CD1c-positive myeloid dendritic cell (primary cell): ENCODE results near the gene EIF4EBP2.

Source experiments
- DNase-seq: peaks from one replicate; pipeline ENCODE4 v3.0.0-alpha.2; 2016; ENCODE audit errors: extremely low spot score

EIF4EBP2 gene

DNA sequence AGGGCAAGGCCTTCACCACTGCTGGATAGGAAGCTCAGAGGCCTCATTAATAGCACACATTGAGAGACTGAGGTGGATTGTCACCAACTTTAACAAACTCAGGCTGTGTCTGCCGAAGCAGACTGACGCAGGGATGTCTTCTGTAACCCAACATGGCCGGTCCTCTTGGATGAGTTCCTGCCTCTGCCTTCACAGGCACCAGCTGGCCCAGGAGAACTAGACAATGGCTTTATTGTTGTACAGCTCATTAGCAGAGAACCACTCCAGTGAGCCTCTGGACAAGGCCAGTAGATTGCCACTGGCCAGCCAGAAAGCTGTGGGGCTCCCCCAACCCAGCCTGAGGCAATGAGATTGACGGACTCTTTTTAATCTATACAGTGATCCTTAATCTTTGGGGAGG is 28.2 kb downstream of the EIF4EBP2 start:
- DNase-seq, result no peak

DNA sequence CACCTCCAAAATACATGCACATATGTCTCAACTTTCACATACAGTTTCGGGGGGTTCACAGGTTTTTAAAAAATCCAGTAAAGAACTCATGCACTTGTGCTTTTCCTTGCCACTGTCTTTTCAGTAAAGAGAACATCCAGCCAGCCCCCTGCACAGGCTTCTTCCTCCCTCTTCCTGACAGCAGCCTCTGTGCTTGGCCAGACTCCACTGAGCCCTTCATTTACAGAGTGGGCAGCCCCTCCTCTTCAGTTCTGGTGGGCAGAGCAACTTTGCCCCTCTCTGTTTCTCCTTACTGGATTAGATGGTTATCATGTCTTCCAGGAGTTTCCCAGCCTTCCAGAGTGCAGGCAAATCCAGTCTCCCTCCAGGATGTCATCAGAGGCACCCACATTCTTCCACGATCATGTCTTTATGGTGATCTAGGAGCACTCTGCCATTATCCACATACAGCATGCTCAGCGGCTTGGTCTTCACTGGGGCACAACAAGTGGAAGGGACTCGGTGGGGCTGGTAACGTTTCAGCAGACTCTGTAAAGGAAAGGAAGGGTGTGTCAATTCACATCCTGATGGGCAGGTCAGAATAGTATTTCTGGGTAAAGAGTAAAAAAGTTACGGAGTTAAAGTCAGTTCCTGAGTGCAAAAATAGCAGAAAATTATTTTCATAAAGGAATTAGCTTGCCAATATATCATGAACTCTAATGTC is 28.8 kb downstream of the EIF4EBP2 start:
- DNase-seq, result no peak

DNA sequence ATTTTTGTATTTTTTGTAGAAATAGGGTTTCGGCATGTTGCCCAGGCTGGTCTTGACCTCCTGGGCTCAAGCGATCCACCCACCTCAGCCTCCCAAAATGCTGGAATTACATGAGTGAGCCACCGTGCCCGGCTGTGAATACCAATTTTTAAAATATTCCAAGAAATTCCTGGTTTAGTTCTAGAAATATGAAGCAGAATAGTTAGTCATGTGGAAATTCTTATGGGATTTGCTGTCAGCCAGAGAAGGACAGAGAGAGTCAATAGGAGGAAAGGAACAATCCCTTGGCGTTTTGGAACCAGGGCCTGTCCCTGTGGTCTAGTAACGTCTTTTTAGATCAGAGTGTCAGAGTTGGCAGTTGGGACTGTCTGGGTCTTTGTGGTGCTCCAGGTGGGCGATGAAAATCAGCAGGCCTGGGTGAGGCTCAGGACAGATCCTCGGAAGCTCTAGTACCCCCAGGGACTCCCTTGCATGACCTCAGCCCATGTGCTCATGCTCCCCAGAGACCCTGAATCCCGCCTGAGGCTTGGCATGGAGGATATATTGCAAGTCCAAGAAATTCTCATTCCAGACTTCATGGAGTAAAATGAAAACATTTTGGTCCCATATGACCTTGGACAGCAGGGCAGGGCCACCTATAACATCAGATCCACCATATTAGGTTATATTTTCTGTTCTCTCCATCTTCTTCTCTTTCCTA is 29.8 kb downstream of the EIF4EBP2 start:
- no peak for DNase-seq

DNA sequence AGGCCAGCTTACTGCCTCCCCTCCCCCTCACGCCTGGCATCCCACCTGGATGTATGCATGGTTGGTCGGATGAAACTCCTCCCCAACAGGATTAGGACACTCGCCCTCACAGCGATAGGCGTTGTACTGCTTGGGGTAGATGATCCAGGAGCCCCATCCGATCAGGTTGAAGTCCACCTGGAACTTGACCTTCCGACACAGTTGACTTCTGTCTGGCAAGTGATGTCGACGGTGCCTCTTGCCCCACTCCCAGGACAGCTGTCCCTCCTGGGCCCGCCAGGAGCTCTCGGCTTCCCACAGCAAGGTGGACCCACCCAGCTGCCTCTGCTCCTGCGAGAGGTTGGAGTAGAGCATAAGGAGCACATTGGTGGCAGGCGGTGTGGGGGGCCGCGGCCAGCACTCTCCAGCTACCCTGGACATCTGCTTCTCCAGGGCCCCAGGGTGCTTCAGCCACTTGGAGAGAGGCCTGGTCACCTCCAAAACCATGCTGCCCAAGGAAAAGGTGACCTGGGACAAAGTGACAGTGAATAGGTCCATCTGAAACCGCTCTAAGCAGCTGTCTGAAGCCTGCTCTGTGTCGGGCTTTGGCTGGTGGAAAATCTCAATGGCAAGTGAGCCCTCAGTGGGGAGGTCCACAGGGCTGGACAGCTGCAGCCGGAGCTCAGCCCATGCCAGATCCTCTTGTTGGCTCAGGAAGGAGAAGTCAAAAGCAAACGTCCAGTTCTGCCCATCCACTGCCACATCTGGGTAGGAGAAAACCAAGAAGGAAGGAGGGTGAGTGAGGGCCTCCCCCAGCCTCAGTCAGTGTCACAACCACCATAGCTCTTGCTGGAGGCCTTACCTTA is 31.5 kb downstream of the EIF4EBP2 start:
- no peak for DNase-seq

DNA sequence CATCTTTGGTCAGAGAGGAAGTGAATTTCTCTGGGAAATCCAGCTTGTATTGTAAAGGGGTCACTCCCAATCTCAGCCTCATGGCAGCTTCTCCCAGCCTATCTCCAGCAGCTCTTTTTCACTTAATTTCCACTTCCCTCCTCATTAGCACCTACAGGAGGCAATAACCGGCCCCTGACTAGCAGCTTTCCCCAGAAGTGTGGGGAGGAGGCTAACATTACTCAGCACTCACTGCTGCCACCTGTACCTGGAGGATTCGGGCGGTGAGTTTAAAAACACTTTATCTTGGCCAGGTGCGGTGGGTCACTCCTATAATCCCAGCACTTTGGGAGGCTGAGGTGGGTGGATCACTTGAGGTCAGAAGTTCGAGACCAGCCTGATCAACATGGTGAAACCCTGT is 33.8 kb downstream of the EIF4EBP2 start:
- no peak for DNase-seq

DNA sequence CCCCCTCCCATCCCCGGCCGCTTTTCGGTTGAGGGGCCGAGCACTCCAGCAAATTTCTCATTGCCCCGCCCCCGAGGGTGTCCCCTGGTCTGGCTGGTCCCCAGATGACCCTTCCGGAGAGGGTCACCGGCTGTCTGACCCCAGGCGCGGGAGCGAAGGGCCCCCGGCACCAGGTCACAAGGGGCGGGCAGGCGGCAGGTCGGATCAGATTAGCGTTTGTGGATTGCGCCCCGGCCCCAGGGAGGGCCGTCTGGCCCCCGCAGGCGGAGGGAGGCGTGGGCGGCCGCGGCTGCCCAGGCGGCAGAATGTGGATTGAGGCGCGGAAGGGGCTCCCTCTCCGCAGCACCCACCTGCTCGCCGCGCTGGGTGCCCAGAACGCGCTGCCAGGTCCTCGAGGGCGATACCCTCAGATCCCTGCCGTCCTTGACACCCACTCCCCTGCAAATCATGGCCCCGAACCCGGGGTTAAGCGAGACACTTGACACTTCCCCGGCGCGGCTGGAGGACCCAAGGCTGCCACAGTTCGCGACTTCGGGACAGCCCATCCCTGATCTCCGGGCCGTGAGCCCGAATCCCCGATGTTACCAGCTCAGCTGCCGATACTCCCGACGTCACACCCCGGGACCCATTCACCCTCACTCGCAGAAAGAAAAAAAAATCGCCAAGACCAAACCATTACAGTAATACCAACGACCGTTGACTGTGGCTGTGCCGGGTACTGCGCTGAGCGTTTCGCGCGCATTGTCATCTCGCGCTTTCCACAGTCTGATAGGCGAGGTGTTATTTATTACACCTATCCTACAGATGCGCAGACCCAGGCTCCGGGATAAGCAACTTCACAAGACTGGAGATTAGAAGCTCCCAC is 36.6 kb downstream of the EIF4EBP2 start:
- DNase-seq, result no peak

DNA sequence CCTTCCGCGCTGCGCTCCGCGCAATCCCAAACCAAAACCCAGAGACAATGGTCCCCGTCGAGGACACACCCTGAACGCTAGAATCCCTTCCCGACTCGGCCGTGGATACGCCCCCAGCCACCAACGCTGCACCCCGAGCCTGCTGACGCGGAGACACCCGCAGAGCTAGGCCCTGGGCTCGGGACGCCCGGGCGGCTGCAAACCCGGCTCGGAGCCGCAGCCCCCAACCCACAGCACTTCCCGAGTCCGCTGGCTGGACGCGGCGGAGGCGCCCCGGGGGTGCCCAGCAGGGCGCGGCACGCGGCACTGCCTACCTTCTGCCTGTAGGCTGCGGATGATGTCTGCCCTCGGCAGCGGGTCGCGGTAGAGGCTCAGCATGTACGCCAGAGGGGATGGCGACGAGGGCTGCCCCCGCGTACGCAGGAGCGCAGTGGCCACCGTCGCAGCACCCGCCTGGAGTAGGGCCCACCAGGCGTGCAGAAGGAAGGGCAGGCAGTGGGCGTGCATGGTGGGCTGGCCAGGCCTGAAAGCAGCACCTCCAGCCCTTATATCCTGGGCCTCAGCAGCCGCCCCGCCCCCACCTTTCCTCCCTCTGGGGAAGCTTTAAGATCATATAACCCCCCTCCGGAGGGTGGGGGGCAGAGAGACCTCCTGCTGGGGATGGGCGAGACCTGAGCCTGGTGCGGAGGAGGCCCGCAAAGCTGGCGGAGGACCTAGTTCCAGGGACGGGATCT is 37.4 kb downstream of the EIF4EBP2 start, which contains the start of gene NODAL:
TSS of gene NODAL (minus strand) at position 521 of the 734 bp plus-strand sequence. CDS start at position 507, 14 bp downstream.
- no peak for DNase-seq

DNA sequence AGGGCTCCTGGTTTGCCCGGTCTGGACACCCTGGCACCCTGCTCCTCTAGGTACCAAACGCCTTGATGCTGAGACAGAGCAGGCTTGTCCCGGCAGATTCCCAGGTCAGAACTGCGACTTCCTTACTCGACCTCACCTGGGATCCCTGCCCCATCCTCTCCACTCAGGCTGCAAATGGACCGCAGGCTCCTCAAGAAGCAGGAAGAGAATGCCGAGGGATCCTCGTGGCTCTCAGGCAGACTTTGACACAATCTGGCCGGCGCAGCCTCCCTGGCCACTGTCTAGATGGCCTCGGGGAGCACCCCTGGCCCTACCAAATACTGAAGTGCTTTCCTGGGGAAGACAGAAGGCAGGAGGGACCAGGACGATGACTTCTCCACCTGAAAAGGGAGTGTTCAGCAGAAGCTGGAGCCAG is 38.0 kb downstream of the EIF4EBP2 start:
- no peak for DNase-seq

DNA sequence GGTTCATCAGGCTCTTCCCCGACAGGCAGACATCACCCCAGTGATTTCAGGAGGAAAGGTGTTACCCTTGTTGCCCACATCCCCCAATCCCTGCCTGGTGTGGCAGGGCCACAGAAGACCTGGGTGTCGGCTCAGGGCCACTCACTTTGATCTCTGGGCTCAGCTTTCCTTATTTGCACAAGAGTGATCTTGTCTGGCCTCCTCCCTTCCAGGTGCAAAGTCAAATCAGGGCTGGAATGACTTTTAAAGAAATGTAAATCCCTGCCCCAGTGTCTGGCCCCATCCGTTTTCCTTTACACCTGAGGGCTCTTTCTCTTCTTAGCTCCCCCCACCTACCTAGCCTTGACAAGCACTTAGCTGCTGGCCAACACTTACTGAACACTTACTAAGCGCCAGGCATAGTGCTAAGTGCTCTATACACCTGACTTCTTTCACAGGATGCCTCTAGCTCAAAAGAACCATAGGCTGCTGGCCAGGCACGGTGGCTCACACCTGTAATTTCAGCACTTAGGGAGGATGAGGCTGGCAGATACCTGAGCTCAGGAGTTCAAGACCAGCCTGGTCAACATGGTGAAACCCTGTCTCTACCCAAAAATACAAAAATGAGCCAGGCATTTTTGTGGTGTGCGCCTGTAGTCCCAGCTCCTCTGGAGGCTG is 38.5 kb downstream of the EIF4EBP2 start:
- DNase-seq, result no peak

DNA sequence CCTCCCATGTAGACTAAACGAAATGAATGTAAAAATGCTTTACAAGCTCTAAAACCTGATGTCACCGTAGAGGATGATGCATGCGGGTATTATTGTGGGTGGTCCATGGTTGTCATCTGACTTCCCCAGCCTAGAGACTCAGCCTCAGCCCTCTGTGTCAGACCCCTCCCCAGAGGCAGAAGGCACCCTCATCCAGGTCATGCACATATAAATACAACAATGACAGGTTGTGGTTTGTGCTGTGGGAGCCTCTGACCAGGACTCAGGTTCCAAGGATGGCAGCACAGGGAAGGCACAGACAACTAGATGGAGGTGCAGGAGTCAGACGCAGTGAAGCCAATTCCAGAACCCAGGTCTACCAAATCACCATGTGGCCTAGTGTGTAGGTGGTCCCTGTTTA is 40.8 kb downstream of the EIF4EBP2 start:
- DNase-seq, result no peak

DNA sequence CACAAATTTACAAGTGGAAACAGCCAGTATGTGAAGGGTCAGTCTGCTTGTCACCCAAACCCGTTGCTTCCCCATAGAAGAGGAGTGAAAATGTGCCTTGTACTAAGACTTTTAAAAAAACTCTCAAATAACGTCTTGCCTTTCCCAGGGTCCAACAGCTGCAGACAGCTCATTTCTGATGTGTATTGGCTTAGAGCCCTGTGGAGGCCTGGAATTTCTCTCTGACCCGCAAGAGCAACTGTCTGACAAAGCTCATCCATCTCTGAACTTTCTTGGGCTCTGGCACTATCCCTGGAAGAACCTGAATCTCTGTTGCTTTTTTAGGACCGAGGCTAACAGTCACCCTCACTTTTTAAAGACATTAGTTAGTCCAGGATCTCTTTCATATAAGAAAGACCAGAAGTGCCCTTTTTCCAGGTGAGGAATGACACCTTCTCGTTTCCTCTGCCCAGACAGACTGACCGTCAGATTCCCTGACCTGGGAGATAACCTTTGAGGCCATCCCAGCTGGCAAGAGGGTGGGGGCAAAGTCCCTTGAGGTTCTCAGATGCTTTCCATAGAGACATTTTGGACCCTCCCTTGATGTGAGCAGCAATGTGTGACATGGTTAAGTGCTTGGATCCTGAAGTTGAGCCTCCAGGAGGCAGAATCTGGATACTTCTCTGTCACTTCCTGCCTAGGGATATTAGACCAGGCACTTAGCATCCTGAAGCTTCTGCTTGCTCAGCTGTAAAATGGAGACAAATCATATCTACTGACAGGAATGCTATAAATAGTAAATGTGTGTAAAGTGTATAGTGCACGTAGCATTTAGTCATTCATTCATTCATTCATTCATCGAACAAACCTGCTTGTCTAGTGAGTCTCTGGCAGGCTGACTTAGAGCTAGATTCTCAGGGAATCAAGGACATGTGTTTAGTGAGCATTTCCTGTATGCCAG is 42.0 kb downstream of the EIF4EBP2 start:
- DNase-seq, result no peak

DNA sequence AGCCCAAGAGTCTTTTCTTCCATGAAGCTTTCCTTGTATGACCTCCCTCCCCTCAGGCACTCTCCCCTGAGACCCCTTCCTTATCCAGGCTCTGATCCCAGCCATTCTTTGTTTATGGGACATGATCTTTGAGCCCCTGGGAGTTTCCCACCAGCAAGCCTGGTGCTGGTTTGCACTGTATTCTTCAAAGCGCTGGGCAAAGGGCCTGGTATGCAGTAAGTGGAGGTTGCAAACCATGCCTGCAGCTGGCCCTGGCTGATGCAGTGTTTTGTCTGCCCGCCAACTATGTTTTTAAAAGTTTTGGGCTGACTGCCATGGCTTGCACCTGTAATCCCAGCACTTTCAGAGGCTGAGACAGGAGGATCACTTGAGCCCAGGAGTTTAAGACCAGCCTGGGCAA is 44.3 kb downstream of the EIF4EBP2 start:
- no peak for DNase-seq

DNA sequence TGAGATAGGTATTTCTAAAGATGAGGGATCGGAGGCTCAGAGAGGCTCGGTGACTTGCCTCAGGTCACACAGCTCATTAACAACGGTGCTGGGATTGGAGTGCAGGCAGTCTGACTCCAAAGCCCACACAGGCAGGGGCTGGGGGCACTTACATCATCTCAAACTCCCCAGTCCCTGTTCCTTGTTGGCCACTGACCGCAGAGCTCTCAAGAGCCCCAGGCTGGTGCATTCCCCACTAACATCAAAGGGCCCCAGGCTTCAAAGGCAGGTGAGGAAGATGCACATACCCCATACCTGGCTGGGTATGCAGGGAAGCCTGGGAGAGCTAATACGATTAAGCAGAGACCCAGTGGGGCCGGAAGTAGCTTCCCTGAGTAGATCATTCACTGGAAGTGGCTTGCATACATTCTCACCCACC is 51.3 kb downstream of the EIF4EBP2 start:
- DNase-seq, result no peak

DNA sequence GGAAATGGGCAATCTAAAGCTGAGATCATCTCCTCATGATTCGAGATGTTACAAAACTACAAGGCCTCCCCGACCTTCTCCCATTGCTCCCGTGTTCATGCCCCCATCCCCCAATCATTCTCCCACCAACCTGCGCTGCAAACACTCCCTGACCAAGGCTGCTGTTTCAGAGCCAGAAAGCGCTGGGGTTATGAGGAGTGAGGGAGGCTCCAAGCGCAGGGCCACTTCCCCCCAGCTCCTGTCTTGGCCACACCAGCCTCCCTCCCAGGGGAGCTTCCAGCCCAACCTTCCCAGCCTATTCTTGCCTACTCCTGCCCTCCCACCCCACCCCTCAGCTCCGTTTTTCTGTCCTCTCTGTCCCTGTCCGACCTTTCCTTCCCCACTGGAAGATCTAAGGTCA is 52.2 kb downstream of the EIF4EBP2 start:
- DNase-seq, result no peak

DNA sequence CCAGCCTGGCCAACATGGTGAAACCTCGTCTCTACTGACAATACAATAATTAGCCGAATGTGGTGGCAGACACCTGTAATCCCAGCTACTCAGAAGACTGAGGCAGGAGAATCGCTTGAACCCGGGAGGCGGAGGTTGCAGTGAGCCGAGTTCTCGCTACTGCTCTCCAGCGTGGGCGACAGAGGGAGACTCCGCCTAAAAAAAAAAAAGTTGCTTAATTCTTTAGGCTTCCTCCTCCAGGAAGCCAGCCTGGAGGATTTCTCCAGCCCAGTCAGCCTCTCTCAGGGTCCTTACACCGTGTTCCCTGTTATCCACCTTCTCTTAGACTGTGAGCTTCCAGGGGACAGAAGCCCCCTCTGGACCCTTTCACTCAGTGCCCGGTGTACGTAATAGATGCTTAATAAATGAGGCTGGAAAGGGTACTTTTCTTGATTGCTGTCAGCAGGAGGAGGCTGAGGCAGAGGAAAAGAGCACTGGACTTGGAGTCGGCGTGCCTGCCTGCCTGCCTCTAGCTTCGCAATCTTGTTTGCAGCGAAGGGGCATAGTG is 53.9 kb downstream of the EIF4EBP2 start:
- peak; percentile 65 for DNase-seq

DNA sequence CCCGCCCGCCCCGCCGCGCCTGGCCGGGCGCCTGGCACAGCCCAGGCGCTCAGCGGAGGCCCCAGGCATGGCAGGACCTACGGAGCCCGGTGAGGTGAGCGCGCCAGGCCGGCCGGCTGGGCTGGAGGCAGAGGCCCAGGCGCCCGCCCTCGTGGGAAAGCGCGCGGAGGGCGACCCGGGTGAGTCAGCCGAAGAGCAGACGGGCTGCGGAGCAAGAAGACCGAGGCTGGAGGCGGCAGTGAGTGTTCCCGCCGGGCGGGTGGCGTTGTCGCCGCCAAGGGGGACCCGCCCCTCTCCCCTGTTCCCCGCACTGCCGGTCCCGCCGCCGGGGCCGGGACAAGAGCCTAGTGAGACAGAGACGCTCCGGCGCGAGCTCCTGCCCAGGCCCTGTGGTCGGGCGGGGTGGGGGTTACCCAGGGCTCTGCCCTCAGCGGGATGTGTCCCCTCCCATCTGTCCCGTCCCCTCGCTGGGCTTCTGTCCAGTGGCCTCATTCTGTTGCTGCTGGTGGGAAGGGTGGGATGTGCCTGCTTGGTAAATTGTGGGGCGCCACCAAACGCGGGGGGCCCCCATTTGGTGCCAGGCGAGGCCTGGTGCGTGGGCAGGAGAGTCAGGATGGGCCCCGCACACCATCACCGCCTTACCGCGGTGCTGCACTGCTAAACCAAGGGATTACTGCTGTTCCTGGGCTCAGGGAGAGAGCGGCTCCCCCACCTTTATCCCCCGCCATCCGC is 54.5 kb downstream of the EIF4EBP2 start:
- DNase-seq, result peak; percentile 82

DNA sequence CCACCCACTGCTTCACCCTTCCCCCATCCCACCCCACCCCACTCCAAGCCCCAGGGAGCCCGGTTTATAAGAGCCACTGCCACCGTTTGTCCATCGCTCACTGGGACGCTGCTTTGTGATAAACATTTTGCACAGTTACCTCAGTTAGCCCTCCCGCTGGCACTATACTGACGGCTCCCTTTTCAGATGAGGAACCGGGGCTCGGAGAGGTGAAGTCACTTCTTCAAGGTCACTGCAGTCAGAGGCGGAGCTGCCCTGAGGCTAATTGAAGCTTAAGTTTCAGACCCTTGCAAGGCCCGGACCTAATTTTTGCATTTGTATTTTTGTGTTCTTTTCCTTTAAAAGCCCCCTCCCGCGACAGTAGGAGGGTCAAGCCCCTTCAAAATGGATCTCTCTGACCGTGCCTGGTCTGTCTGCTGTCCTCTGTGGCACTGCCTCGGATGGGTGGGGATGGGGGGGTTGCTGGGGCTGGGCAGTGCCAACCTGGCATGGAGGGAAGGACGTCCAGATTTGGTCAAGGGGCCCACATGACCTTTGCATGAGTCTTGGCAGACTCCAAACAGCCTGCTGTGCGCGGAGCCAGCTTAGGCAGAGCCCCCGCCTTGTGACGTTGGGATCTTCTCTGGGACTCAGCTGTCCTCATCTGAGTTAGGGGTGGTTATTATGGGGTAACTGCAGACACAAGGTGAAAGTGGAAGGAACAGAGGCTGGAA is 55.3 kb downstream of the EIF4EBP2 start:
- peak; percentile 52 for DNase-seq
